ENCODE data around the gene LGALS12.

LGALS12 gene, protein sequence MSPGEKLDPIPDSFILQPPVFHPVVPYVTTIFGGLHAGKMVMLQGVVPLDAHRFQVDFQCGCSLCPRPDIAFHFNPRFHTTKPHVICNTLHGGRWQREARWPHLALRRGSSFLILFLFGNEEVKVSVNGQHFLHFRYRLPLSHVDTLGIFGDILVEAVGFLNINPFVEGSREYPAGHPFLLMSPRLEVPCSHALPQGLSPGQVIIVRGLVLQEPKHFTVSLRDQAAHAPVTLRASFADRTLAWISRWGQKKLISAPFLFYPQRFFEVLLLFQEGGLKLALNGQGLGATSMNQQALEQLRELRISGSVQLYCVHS

DNA sequence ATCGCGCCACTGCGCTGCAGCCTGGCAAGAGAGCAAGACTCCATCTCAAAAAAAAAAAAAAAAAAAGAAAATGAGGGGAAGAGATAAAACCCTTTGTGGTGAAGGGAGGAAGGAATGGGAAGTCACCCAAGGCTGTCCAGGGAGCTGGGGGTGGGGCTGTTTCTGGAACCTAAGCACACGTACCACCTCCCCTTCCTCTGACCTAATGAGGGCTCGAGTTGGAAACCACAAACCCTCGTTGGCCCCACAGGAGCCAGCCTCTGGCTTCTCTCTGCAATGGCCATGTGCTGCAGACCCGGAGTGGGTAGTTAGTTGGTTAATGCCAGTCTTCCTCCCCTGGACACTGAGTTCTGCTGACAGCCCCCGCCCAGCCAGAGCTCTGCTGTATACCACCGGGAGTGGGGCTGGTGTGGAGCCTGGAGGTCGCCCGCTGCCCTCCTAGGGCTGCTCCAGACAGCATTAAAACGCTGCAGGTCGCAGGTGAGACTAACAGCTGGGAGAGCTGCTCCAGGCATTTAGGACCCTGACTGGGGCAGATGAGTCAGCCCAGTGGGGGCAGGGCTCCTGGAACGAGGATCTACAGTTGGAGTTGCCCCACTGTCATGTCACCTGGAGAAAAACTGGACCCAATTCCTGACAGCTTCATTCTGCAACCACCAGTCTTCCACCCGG is at the start of gene LGALS12:
Gene LGALS12, plus strand, starts transcription at position 228 of the 672 bp plus-strand sequence. Its CDS starts 375 bp downstream, at position 603.
- Histone ChIP-seq H3K4me1 (ENCODE audit: control insufficient read depth, insufficient read depth, low read length) (peaks cover 48% of the 10 kb centered on the region), H3K4me3 (ENCODE audit: low read length) (no peak within 1 kb of the TSS), H3K9me3 (ENCODE audit: control insufficient read depth, low read length) (no peaks in the 10 kb centered on the region), H3K9ac (ENCODE audit: low read length) (no peak within 1 kb of the TSS), H3K36me3 (ENCODE audit: control insufficient read depth, insufficient read depth, low read length) (no peaks in the 10 kb centered on the region), H3K27me3 (ENCODE audit: control insufficient read depth, insufficient read depth, low read length) (no peaks in the 10 kb centered on the region)

DNA sequence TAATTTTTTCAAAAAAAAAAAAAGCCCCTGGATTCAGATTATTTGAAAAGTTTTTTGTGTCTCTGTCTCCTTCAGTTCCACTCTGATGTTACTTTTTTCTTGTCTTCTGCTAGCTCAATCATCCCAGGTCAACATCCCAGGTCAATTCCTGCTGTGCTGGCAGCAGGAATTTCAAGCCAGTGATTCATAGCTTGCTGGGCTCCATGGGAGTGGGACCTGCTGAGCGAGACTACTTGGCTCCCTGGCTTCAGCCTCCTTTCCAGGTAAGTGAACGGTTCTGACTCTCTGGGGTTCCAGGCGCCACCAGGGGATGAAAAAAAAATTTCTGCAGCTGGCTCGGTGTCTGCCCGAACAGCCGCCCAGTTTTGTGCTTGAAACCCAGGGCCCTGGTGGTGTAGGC is 46.3 kb upstream of the LGALS12 start:
- H3K9me3 ChIP-seq (ENCODE audit: control insufficient read depth, low read length): no peaks in the 10 kb centered on the region
- H3K9ac ChIP-seq (ENCODE audit: low read length): no peak overlapping the region
- H3K27me3 ChIP-seq (ENCODE audit: control insufficient read depth, insufficient read depth, low read length): peaks cover 3% of the 10 kb centered on the region
- H3K36me3 ChIP-seq (ENCODE audit: control insufficient read depth, insufficient read depth, low read length): no peaks in the 10 kb centered on the region
- H3K4me1 ChIP-seq (ENCODE audit: control insufficient read depth, insufficient read depth, low read length): no peaks in the 10 kb centered on the region
- H3K4me3 ChIP-seq (ENCODE audit: low read length): no peak overlapping the region

DNA sequence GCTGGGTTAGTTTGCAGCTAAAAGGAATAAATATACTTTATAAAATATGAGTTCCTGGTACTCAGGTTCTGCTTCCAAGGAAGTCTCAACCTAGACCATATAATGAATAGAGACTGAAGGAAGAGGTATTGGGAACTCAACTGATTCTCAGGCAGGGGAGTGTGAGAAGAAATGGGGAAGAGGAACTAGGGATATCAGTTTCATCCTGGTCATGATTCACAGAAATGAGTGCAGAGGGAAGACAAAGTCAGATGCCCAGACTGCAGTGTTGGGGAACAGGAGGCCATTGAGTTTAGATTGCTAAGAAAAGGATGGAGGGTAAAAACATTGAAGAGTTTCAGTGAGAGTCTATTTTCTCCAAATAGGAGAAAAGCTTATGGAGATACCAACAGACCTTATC is 43.7 kb upstream of the LGALS12 start:
- Histone ChIP-seq H3K9ac (ENCODE audit: low read length) (no peak overlapping the region), H3K4me3 (ENCODE audit: low read length) (no peak overlapping the region), H3K27me3 (ENCODE audit: control insufficient read depth, insufficient read depth, low read length) (peaks cover 3% of the 10 kb centered on the region), H3K9me3 (ENCODE audit: control insufficient read depth, low read length) (no peaks in the 10 kb centered on the region), H3K36me3 (ENCODE audit: control insufficient read depth, insufficient read depth, low read length) (no peaks in the 10 kb centered on the region), H3K4me1 (ENCODE audit: control insufficient read depth, insufficient read depth, low read length) (no peaks in the 10 kb centered on the region)

DNA sequence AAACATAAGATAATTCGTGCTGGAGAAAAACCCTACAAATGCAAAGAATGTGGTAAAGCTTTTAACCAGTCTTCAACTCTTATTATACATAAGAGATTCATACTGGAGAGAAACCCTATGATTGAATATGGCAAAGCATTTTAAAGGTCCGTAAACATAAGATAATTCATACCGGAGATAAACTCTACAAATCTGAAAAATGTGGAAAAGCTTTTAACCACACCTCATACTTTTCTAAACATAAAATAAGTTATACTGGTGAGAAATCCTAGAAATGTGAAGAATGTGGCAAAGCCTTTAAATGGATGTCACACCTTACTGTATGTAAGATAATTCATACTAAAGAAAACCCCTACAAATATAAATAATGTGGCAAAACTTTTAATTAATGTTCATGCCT is 35.6 kb upstream of the LGALS12 start:
- Histone ChIP-seq H3K27me3 (ENCODE audit: control insufficient read depth, insufficient read depth, low read length) (no peaks in the 10 kb centered on the region), H3K4me1 (ENCODE audit: control insufficient read depth, insufficient read depth, low read length) (no peaks in the 10 kb centered on the region), H3K4me3 (ENCODE audit: low read length) (no peak overlapping the region), H3K9ac (ENCODE audit: low read length) (no peak overlapping the region), H3K36me3 (ENCODE audit: control insufficient read depth, insufficient read depth, low read length) (no peaks in the 10 kb centered on the region), H3K9me3 (ENCODE audit: control insufficient read depth, low read length) (no peaks in the 10 kb centered on the region)

DNA sequence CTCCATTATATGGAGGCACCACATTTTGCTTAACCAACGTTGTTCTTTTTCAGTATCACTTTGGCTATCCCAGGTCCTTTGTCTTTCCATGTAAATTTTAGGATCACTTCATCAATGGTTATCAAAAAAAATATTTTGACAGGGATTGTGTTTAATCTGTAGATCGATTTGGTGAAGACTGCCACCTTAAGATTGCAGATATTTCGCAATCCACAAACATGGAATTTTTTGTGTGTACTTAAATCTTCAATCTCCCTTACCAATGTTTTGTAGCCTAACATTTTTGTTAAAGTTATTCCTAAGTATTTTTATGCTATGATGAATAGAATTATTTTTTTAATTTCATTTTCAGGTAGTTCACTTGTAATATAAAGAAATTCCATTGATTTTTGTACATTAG is 33.5 kb upstream of the LGALS12 start:
- Histone ChIP-seq H3K9ac (ENCODE audit: low read length) (no peak overlapping the region), H3K36me3 (ENCODE audit: control insufficient read depth, insufficient read depth, low read length) (no peaks in the 10 kb centered on the region), H3K27me3 (ENCODE audit: control insufficient read depth, insufficient read depth, low read length) (no peaks in the 10 kb centered on the region)

DNA sequence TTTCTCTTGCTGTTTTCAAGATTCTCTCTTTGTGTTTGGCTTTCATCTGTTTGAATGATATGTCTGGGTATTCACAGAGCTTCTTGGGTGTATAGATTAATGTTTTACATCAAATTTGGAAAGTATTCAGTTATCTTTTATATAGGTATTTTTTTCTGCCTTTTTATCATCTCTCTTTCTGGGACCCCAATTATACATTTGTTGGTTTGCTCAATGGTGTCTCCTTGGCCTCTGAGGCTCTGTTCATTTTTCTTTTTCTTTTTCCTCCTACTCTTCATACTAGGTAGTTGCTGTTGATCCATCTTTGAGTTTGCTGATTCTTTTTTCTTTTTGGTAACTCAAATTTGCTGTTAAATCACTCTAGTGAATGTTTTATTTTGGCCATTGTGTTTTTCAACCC is 29.3 kb upstream of the LGALS12 start:
- Histone ChIP-seq H3K4me1 (ENCODE audit: control insufficient read depth, insufficient read depth, low read length) (peaks cover 7% of the 10 kb centered on the region), H3K9ac (ENCODE audit: low read length) (no peak overlapping the region), H3K4me3 (ENCODE audit: low read length) (no peak overlapping the region), H3K36me3 (ENCODE audit: control insufficient read depth, insufficient read depth, low read length) (no peaks in the 10 kb centered on the region), H3K9me3 (ENCODE audit: control insufficient read depth, low read length) (no peaks in the 10 kb centered on the region), H3K27me3 (ENCODE audit: control insufficient read depth, insufficient read depth, low read length) (no peaks in the 10 kb centered on the region)

More for the DNA sequence above, 33.5 kb upstream of the LGALS12 start:
- H3K9me3 ChIP-seq (ENCODE audit: control insufficient read depth, low read length): no peaks in the 10 kb centered on the region
- H3K4me1 ChIP-seq (ENCODE audit: control insufficient read depth, insufficient read depth, low read length): no peaks in the 10 kb centered on the region
- no peak overlapping the region for H3K4me3 ChIP-seq (ENCODE audit: low read length)

DNA sequence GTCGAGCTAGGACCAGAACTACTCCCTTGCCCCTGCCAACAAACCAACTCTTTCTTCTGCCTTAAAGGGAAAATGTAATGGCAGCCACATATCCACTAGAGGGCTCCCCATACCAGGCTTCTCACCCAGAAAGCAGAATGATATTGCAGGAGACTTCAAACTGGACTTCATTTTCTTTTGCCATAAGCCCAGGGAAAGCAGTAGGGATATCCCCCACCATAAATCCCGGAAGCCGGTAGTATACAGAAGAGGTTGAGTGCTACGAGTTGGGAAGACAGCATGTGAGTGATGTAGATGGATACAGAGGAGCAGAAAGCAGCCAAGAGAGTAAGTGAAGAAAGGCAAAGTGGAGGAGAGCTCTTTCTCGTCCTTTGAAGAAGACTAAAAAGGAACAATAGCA is 27.0 kb upstream of the LGALS12 start:
- no peaks in the 10 kb centered on the region for H3K36me3 ChIP-seq (ENCODE audit: control insufficient read depth, insufficient read depth, low read length)
- H3K4me1 ChIP-seq (ENCODE audit: control insufficient read depth, insufficient read depth, low read length): peaks cover 7% of the 10 kb centered on the region
- no peaks in the 10 kb centered on the region for H3K9me3 ChIP-seq (ENCODE audit: control insufficient read depth, low read length)
- H3K4me3 ChIP-seq (ENCODE audit: low read length): no peak overlapping the region
- no peaks in the 10 kb centered on the region for H3K27me3 ChIP-seq (ENCODE audit: control insufficient read depth, insufficient read depth, low read length)
- no peak overlapping the region for H3K9ac ChIP-seq (ENCODE audit: low read length)

DNA sequence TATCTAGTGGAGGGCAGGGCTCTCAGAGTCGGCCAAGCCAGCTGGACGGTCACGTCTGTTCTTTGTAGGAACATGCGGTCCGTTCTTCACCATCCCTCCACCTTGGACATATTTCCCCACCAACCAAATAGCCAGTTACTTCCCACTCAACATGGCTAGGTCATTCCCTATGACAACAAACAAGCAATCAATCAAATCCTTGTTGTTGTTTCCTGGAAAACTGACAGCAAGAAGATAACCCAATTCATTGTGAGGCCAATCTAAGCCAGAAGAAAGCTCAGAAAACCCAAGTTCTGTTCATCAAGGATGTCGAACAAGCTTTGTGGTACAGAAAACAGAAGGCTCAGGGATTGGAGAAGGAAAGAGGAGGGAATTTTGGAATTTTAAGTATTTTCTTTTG is 25.8 kb upstream of the LGALS12 start:
- Histone ChIP-seq H3K9me3 (ENCODE audit: control insufficient read depth, low read length) (no peaks in the 10 kb centered on the region), H3K4me1 (ENCODE audit: control insufficient read depth, insufficient read depth, low read length) (peaks cover 7% of the 10 kb centered on the region), H3K4me3 (ENCODE audit: low read length) (no peak overlapping the region), H3K27me3 (ENCODE audit: control insufficient read depth, insufficient read depth, low read length) (no peaks in the 10 kb centered on the region), H3K9ac (ENCODE audit: low read length) (no peak overlapping the region), H3K36me3 (ENCODE audit: control insufficient read depth, insufficient read depth, low read length) (no peaks in the 10 kb centered on the region)

DNA sequence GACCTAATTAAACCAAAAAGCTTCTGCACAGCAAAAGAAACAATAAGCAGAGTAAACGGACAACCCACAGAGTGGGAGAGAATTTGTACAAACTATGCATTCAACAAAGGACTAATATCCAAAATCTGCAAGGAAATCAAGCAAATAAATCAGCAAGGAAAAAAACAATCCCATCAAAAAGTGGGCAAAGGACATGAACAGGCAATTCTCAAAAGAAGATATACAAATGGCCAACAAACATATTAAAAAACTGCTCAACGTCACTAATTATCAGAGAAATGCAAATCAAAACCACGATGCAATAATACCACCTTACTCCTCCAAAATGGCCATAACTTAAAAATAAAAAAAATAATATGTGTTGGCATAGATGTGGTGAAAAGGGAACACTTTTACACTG is 20.1 kb upstream of the LGALS12 start:
- Histone ChIP-seq H3K9ac (ENCODE audit: low read length) (no peak overlapping the region), H3K27me3 (ENCODE audit: control insufficient read depth, insufficient read depth, low read length) (peaks cover 7% of the 10 kb centered on the region), H3K9me3 (ENCODE audit: control insufficient read depth, low read length) (no peaks in the 10 kb centered on the region), H3K4me3 (ENCODE audit: low read length) (no peak overlapping the region), H3K36me3 (ENCODE audit: control insufficient read depth, insufficient read depth, low read length) (no peaks in the 10 kb centered on the region), H3K4me1 (ENCODE audit: control insufficient read depth, insufficient read depth, low read length) (peaks cover 4% of the 10 kb centered on the region)

DNA sequence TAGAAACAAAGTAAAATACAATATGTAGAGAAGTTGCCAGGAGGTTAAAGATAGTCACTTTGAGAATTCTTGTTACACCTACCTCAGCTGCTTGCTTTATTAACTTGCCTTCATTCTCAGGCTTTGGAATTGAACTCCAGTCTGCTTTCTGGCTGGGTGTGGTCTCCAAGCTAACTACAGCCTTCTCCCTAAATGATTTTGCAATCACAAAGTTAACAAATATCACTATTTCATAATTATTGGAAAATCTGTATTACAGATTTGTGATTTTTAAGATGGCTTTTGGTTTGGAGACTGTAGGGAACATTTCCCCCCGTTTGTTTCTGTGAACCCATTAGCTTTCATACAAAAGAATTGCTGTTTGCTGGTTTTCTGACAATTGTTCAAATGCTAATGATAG is 17.1 kb upstream of the LGALS12 start:
- H3K27me3 ChIP-seq (ENCODE audit: control insufficient read depth, insufficient read depth, low read length): peaks cover 12% of the 10 kb centered on the region
- H3K4me3 ChIP-seq (ENCODE audit: low read length): no peak overlapping the region
- no peaks in the 10 kb centered on the region for H3K36me3 ChIP-seq (ENCODE audit: control insufficient read depth, insufficient read depth, low read length)
- peaks cover 12% of the 10 kb centered on the region for H3K4me1 ChIP-seq (ENCODE audit: control insufficient read depth, insufficient read depth, low read length)
- no peak overlapping the region for H3K9ac ChIP-seq (ENCODE audit: low read length)
- H3K9me3 ChIP-seq (ENCODE audit: control insufficient read depth, low read length): no peaks in the 10 kb centered on the region

DNA sequence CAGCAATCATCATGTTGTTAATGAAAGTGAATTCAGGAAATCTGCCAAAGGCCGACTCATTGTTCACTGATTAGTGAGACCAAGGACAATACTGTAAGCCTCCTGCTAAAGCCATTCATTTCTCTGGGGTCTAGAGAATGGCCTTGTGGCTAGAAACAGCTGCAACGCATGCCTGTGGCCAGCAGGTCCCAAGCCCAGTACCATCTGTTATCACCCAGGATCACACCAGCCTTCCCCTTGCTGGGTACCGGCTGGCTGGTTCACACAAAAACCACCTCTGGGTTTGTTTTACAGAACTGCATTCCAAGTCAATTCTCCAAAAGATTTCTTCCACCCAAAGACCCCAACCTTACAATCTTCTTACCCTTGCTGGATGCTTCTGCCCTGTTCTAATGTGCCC is 16.0 kb upstream of the LGALS12 start:
- no peak overlapping the region for H3K4me3 ChIP-seq (ENCODE audit: low read length)
- no peaks in the 10 kb centered on the region for H3K36me3 ChIP-seq (ENCODE audit: control insufficient read depth, insufficient read depth, low read length)
- peaks cover 12% of the 10 kb centered on the region for H3K27me3 ChIP-seq (ENCODE audit: control insufficient read depth, insufficient read depth, low read length)
- no peaks in the 10 kb centered on the region for H3K9me3 ChIP-seq (ENCODE audit: control insufficient read depth, low read length)
- peaks cover 12% of the 10 kb centered on the region for H3K4me1 ChIP-seq (ENCODE audit: control insufficient read depth, insufficient read depth, low read length)
- H3K9ac ChIP-seq (ENCODE audit: low read length): no peak overlapping the region

DNA sequence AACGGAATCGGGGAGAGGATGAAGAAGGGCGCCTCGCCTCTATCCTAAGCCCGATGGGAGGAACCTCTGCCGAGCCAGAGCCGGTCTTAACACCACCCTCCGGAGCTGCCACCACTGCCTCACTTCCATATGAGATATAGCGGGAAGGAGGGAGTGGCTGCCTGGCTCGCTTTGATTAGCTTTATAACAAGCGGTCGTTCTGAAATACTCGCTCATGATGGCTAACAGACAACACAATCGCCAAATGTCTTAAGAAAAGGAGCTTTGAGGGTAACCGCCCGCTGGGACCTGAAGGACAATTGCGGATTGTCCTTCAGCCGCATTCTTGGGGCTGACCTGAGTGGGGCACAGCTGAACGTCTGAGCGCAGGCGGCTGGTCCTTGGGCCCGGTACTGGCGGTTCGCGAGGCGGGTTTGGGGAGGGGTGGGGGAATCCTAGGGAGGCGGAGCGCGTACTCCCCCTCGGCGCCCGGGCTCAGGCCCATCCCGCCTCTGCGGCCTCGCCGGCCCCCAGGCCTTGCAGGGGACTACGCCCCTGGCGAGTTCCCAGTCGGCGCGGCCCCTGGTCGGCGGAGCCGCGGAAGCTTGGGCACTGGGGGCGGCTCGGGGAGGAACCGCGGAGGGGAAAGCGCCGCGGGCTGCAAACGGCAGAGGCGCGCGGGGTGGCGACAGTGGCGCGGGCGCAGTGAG is 15.2 kb upstream of the LGALS12 start, which contains the start of gene PLAAT5:
Gene PLAAT5, minus strand, starts transcription at position 617 of the 689 bp plus-strand sequence. Its CDS starts 133 bp downstream, at position 484.
- H3K36me3 ChIP-seq (ENCODE audit: control insufficient read depth, insufficient read depth, low read length): no peaks in the 10 kb centered on the region
- peak within 1 kb of the TSS; percentile 47 for H3K9ac ChIP-seq (ENCODE audit: low read length)
- H3K4me3 ChIP-seq (ENCODE audit: low read length): no peak within 1 kb of the TSS
- H3K4me1 ChIP-seq (ENCODE audit: control insufficient read depth, insufficient read depth, low read length): peaks cover 12% of the 10 kb centered on the region
- no peaks in the 10 kb centered on the region for H3K9me3 ChIP-seq (ENCODE audit: control insufficient read depth, low read length)
- H3K27me3 ChIP-seq (ENCODE audit: control insufficient read depth, insufficient read depth, low read length): peaks cover 12% of the 10 kb centered on the region

All from mucosa of stomach (tissue), 1 donor.